M059J (cell line): ENCODE results near the gene SEC14L6. TPM values are rescaled to one million over a fixed set of nuclear protein-coding genes. Genes with fewer than 3 reads are reported as not detected.
"Not testable (repeated sequence)": the region's sequence is repeated elsewhere in the genome, so short reads cannot be mapped to it uniquely, and the experiment has no call there.

Experiments
- DNase-seq: peaks from one replicate; pipeline ENCODE4 v3.0.0-alpha.2; 2012; ENCODE audit warnings: low read depth
- total RNA-seq: library from RNA; depleted of rRNA; stranded (reverse); fragments of >200 nt; shearing (Covaris generic); gene quantifications from 2 replicates; pipeline ENCODE4 v1.2.3, GENCODE V29; 2014; rRNA removed

The SEC14L6 gene
- not detected in 2 replicates for total RNA-seq

GRCh38 chr22:30546616-30547015 lies at the start of gene SEC14L6:
Gene SEC14L6 (minus strand): TSS chr22:30546741. CDS start chr22:30546682, 59 bp downstream.
- no peak for DNase-seq

- no peak for DNase-seq
Observed at GRCh38 chr22:30596199-30596598, 49.7 kb upstream of the SEC14L6 start.

GRCh38 chr22:30592360-30592713 lies 45.8 kb upstream of the SEC14L6 start:
- DNase-seq: not testable (repeated sequence)

- peak; percentile 95 for DNase-seq
Observed at GRCh38 chr22:30591588-30592359, 45.2 kb upstream of the SEC14L6 start, which contains the start of gene PES1. Gene PES1 (minus strand): TSS chr22:30591910. CDS start chr22:30591833, 77 bp downstream.

GRCh38 chr22:30591191-30591587 lies 44.6 kb upstream of the SEC14L6 start:
- DNase-seq: peak; percentile 19

- DNase-seq: no peak
Observed at GRCh38 chr22:30586414-30586813, 39.9 kb upstream of the SEC14L6 start.

GRCh38 chr22:30584441-30584840 lies 37.9 kb upstream of the SEC14L6 start:
- DNase-seq: no peak

- DNase-seq: no peak
Observed at GRCh38 chr22:30582788-30583545, 36.4 kb upstream of the SEC14L6 start.

- no peak for DNase-seq
Observed at GRCh38 chr22:30582051-30582450, 35.5 kb upstream of the SEC14L6 start.

GRCh38 chr22:30580896-30581295 lies 34.4 kb upstream of the SEC14L6 start:
- no peak for DNase-seq

GRCh38 chr22:30578481-30578880 lies 31.9 kb upstream of the SEC14L6 start:
- no peak for DNase-seq

GRCh38 chr22:30575859-30576258 lies 29.3 kb upstream of the SEC14L6 start:
- no peak for DNase-seq

GRCh38 chr22:30574997-30575671 lies 28.6 kb upstream of the SEC14L6 start:
- DNase-seq: peak; percentile 22

GRCh38 chr22:30574095-30574981 lies 27.8 kb upstream of the SEC14L6 start, which contains the start of gene GAL3ST1:
Gene GAL3ST1 (minus strand): TSS chr22:30574665. CDS start chr22:30557392, 17,273 bp downstream.
- no peak for DNase-seq

- DNase-seq: no peak
Observed at GRCh38 chr22:30573594-30574094, 27.1 kb upstream of the SEC14L6 start.

GRCh38 chr22:30572840-30573593 lies 26.5 kb upstream of the SEC14L6 start:
- DNase-seq: no peak

GRCh38 chr22:30572210-30572609 lies 25.7 kb upstream of the SEC14L6 start:
- DNase-seq: no peak

GRCh38 chr22:30569674-30570202 lies 23.2 kb upstream of the SEC14L6 start:
- DNase-seq: no peak

- no peak for DNase-seq
Observed at GRCh38 chr22:30568137-30568805, 21.7 kb upstream of the SEC14L6 start.
